ENCODE results near the gene DPYSL5.

- TF ChIP-seq CTCF (IDR thresholded peaks at IDR 0.05; ENCODE audit: low read depth, low read length) (no peak), EZH2phosphoT487 (IDR thresholded peaks at IDR 0.05; ENCODE audit: low read depth) (no peak)
These were observed 85.8 kb downstream of the DPYSL5 start for GRCh38 chr2:26933431-26934334.
